Measurements from ENCODE around the gene MYL7. TPM values are rescaled to one million over a fixed set of nuclear protein-coding genes. Genes with fewer than 3 reads are reported as not detected.
A peak's percentile ranks its signal among the peaks of the same experiment; 100 is the strongest.

Gene MYL7
- total RNA-seq, 2 donors from 2014 or later, result not detected

- no peak for DNase-seq (ENCODE audit: low spot score)
- Mint-ChIP-seq H3K27ac (no peak overlapping the region), H3K4me1 (ENCODE audit: low read depth in 2 of 2) (no peaks in the 10 kb centered on the region), H3K4me3 (no peak overlapping the region), H3K9me3 (no peaks in the 10 kb centered on the region), H3K27me3 (no peaks in the 10 kb centered on the region), H3K36me3 (no peaks in the 10 kb centered on the region)
- ATAC-seq, result no peak
Observed at GRCh38 chr7:44150966-44151941, 10.1 kb upstream of the MYL7 start.

- ATAC-seq (no peak), DNase-seq (ENCODE audit: low spot score) (no peak)
- H3K4me3 Mint-ChIP-seq, result no peak overlapping the region
- no peaks in the 10 kb centered on the region for H3K9me3 Mint-ChIP-seq
- no peak overlapping the region for H3K27ac Mint-ChIP-seq
- no peaks in the 10 kb centered on the region for H3K27me3 Mint-ChIP-seq
- no peaks in the 10 kb centered on the region for H3K36me3 Mint-ChIP-seq
- no peaks in the 10 kb centered on the region for H3K4me1 Mint-ChIP-seq (ENCODE audit: low read depth in 2 of 2)
Observed at GRCh38 chr7:44150466-44150832, 9.3 kb upstream of the MYL7 start.

GRCh38 chr7:44149571-44150465 lies 8.7 kb upstream of the MYL7 start:
- Mint-ChIP-seq H3K36me3 (no peaks in the 10 kb centered on the region), H3K27me3 (peaks cover 0 to 3% of the 10 kb centered on the region in 2 donors), H3K27ac (no peak overlapping the region), H3K4me3 (no peak overlapping the region), H3K9me3 (no peaks in the 10 kb centered on the region), H3K4me1 (ENCODE audit: low read depth in 2 of 2) (no peaks in the 10 kb centered on the region)
- ATAC-seq, result no peak
- peak; percentile 40 for DNase-seq (ENCODE audit: low spot score)

- peak; percentile 38 for DNase-seq (ENCODE audit: low spot score)
- Mint-ChIP-seq H3K36me3 (no peaks in the 10 kb centered on the region), H3K9me3 (no peaks in the 10 kb centered on the region), H3K4me3 (no peak overlapping the region), H3K27ac (no peak overlapping the region), H3K27me3 (peaks cover 0 to 3% of the 10 kb centered on the region in 2 donors), H3K4me1 (ENCODE audit: low read depth in 2 of 2) (no peaks in the 10 kb centered on the region)
- ATAC-seq, result no peak
Observed at GRCh38 chr7:44148961-44149536, 7.9 kb upstream of the MYL7 start.

GRCh38 chr7:44148166-44148565 lies 7.0 kb upstream of the MYL7 start:
- Mint-ChIP-seq H3K9me3 (no peaks in the 10 kb centered on the region), H3K36me3 (no peaks in the 10 kb centered on the region), H3K27me3 (peaks cover 0 to 3% of the 10 kb centered on the region in 2 donors), H3K4me3 (no peak overlapping the region), H3K4me1 (ENCODE audit: low read depth in 2 of 2) (no peaks in the 10 kb centered on the region), H3K27ac (no peak overlapping the region)
- ATAC-seq, result no peak
- peak; percentile 25 for DNase-seq (ENCODE audit: low spot score)

GRCh38 chr7:44147026-44147991 lies 6.2 kb upstream of the MYL7 start:
- Mint-ChIP-seq H3K4me1 (ENCODE audit: low read depth in 2 of 2) (no peaks in the 10 kb centered on the region), H3K27me3 (peaks cover 0 to 3% of the 10 kb centered on the region in 2 donors), H3K36me3 (no peaks in the 10 kb centered on the region), H3K9me3 (no peaks in the 10 kb centered on the region), H3K4me3 (no peak overlapping the region), H3K27ac (no peak overlapping the region)
- ATAC-seq, result no peak
- DNase-seq (ENCODE audit: low spot score), result peak; percentile 60

- no peak overlapping the region for H3K27ac Mint-ChIP-seq
Observed at GRCh38 chr7:44145969-44146911, 5.1 kb upstream of the MYL7 start.

GRCh38 chr7:44145479-44145968 lies 4.4 kb upstream of the MYL7 start:
- DNase-seq (ENCODE audit: low spot score) (peak; percentile 61), ATAC-seq (peak; percentile 3 to 12)
- Mint-ChIP-seq H3K4me3 (peak overlapping the region; percentile 53), H3K27ac (no peak overlapping the region), H3K4me1 (ENCODE audit: low read depth in 2 of 2) (no peaks in the 10 kb centered on the region), H3K9me3 (no peaks in the 10 kb centered on the region), H3K27me3 (peaks cover 0 to 3% of the 10 kb centered on the region in 2 donors), H3K36me3 (no peaks in the 10 kb centered on the region)

More at GRCh38 chr7:44145969-44146911, 5.1 kb upstream of the MYL7 start:
- Mint-ChIP-seq H3K9me3 (no peaks in the 10 kb centered on the region), H3K27me3 (peaks cover 0 to 3% of the 10 kb centered on the region in 2 donors), H3K4me3 (peak overlapping the region; percentile 53), H3K4me1 (ENCODE audit: low read depth in 2 of 2) (no peaks in the 10 kb centered on the region), H3K36me3 (no peaks in the 10 kb centered on the region)
- ATAC-seq, result peak; percentile 82 to 94
- DNase-seq (ENCODE audit: low spot score), result peak; percentile 81

GRCh38 chr7:44144968-44145478 lies 3.9 kb upstream of the MYL7 start:
- DNase-seq (ENCODE audit: low spot score), result peak; percentile 48
- H3K27ac Mint-ChIP-seq, result no peak overlapping the region
- ATAC-seq, result no peak
- H3K36me3 Mint-ChIP-seq, result no peaks in the 10 kb centered on the region
- H3K4me1 Mint-ChIP-seq (ENCODE audit: low read depth in 2 of 2), result no peaks in the 10 kb centered on the region
- no peaks in the 10 kb centered on the region for H3K9me3 Mint-ChIP-seq
- peaks cover 0 to 3% of the 10 kb centered on the region in 2 donors for H3K27me3 Mint-ChIP-seq
- H3K4me3 Mint-ChIP-seq, result peak overlapping the region; percentile 53

GRCh38 chr7:44144426-44144967 lies 3.4 kb upstream of the MYL7 start:
- no peaks in the 10 kb centered on the region for H3K4me1 Mint-ChIP-seq (ENCODE audit: low read depth in 2 of 2)
- ATAC-seq (no peak), DNase-seq (ENCODE audit: low spot score) (peak; percentile 41)
- H3K27me3 Mint-ChIP-seq, result peaks cover 0 to 3% of the 10 kb centered on the region in 2 donors
- no peak overlapping the region for H3K4me3 Mint-ChIP-seq
- H3K27ac Mint-ChIP-seq, result no peak overlapping the region
- H3K9me3 Mint-ChIP-seq, result no peaks in the 10 kb centered on the region
- no peaks in the 10 kb centered on the region for H3K36me3 Mint-ChIP-seq

GRCh38 chr7:44143646-44144250 lies 2.6 kb upstream of the MYL7 start:
- ATAC-seq, result no peak
- Mint-ChIP-seq H3K4me3 (no peak overlapping the region), H3K4me1 (ENCODE audit: low read depth in 2 of 2) (no peaks in the 10 kb centered on the region), H3K27me3 (peaks cover 0 to 6% of the 10 kb centered on the region in 2 donors), H3K27ac (no peak overlapping the region), H3K9me3 (no peaks in the 10 kb centered on the region), H3K36me3 (no peaks in the 10 kb centered on the region)
- DNase-seq (ENCODE audit: low spot score), result peak; percentile 5
